GM12801 (cell line): Measurements from ENCODE around the gene CES2.

ENCODE experiments used
- TF ChIP-seq, protein P1 (sequence below): IDR thresholded peaks from one replicate; pipeline ENCODE4 v1.5.1; 2011; ENCODE audit warnings: control low read depth; ENCODE audit not compliant: insufficient read length; ENCODE audit errors: extremely low read depth

Gene CES2

DNA sequence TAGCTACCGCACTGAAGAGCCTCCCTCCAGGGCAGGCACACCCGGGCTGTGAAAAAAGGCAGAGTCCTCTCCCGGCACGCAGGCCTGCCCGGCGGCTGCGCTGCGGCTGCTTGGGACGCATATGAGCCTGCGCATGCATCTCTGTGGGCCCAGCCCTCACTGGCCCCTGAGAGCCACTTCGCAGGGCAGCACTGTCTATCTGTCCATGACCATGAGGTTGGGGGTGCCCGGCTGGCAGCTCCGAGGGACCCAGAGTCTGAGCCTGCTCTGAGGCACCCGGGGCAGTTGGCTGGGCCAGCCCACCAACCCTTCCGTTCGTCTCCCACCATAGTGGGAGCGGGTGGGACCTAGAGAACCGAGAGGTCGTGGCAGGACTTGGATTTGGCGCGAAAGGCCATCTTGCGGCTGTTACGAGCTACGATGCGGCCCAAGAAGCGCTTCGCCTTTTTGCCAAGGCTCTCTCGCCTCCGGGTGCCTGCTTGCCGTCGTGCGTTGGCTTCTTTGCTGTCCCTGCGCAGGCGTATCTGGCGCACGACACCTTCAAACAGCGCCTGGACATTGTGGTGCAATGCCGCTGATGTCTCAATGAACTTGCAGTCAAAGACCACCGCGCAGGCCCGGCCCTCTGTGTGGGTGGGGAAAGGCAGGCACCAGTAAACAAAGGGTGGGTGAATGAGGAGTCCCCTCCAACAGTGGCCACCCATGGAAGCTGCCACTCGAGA, 13.4 kb upstream of the CES2 start:
- TF ChIP-seq, protein P1, sequence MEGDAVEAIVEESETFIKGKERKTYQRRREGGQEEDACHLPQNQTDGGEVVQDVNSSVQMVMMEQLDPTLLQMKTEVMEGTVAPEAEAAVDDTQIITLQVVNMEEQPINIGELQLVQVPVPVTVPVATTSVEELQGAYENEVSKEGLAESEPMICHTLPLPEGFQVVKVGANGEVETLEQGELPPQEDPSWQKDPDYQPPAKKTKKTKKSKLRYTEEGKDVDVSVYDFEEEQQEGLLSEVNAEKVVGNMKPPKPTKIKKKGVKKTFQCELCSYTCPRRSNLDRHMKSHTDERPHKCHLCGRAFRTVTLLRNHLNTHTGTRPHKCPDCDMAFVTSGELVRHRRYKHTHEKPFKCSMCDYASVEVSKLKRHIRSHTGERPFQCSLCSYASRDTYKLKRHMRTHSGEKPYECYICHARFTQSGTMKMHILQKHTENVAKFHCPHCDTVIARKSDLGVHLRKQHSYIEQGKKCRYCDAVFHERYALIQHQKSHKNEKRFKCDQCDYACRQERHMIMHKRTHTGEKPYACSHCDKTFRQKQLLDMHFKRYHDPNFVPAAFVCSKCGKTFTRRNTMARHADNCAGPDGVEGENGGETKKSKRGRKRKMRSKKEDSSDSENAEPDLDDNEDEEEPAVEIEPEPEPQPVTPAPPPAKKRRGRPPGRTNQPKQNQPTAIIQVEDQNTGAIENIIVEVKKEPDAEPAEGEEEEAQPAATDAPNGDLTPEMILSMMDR = no peak

DNA sequence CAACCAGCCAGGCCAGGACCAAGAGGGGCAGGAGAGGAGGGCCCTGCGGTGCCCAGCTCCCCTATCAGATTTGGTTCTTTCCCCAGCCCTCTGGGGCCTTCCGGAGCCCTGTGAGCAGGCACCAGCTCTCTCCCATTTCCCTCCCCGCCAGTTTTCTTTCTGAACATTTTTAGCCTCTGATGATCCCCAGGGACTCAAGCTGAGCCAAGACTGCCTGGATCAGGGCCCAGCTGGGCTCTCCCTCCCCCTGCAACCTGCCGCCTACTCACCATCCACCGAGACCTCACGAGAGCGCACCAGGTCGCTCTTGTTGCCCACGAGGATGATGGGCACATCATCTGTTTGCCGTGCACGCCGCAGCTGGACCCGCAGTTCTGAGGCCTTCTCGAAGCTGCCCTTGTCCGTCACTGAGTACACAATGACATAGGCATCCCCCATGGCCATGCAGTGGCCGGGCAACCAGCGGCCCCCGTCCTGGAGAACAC, 12.0 kb upstream of the CES2 start:
- TF ChIP-seq, protein P1 = no peak

DNA sequence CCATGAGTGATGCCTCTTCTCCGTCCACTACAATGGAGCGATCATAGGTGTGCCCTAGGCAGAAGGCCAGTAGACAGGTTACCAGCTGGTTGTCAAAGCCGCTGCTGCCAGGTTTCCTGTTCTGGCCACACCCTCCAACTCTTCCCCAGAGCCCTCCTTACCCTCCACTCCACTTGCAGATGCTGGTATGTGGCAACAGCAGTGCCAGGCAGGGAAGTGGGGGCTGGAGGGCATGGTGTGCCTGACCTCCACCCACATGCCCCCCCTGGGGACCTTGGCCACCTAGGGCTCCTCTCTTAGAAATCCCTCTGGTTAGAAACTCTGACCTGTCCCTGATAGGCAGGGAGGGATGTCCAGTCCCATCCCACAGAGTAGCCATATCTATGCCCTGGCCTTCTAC, 11.4 kb upstream of the CES2 start:
- TF ChIP-seq, protein P1 = no peak

DNA sequence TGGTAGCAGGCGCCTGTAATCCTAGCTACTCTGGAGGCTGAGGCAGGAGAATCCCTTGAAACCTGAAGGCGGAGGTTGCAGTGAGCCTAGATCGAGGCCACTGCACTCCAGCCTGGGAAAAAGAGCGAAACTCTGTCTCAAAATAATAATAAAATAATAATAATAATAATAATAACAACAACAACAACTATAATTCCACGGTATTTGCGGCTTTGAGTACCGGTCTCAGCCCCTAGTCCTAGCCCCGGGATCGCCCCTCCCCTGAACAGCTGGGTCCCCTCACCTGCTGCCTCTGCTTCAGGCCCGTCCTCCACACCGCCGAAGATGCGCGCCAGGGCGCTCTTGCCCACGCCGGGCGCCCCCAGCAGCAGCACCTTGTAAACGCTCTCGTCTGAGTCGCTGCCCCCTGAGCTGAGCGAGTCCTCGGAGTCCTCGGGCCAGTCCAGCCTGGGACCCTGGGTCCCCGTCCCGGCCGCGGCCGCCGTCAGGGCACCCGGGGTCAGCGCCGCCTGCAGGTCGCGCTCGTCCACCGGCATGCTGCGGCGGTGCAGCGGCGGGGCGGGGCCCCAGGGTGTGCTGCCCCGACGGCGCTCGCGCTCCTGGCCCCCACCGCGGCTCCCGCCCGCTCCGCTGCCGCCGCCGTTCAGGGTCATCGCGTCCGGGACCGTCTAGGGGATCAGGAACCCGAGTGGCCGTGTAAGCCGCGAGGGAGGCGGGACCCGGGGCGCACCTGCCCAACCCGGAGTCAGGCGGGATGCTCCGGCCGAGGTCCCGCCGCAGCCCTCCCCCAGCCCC, 10.6 kb upstream of the CES2 start:
- TF ChIP-seq, protein P1 = no peak

DNA sequence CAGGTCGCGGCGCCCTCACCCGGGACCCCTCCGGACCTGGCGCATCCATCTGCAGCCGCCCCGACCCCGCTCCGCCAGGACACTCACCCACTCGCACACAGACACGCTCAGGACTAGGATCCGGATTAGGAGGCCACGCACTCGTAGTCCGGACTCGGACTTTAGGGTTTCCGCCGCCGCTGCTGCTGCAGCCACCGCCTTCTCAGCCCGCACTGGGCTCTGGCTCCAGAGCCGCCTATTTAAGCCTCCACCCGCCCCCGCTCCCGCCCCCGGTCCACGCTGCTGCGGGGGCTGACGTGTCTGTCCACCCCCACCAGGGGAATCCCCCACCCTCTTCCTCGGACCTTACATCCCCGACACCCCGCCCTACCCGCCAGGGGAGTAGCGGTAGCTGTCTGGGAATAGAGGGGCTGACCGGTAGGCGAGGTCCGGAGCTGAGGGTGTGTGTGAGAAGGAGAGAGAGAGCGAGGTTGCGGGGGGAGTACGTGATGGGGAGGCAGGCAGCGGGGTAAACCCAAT, 9.9 kb upstream of the CES2 start, which contains the start of gene RRAD:
Gene RRAD (minus strand): TSS at position 214 of the 519 bp plus-strand sequence. CDS start 356 bp downstream, outside the sequence.
- TF ChIP-seq, protein P1 = no peak

DNA sequence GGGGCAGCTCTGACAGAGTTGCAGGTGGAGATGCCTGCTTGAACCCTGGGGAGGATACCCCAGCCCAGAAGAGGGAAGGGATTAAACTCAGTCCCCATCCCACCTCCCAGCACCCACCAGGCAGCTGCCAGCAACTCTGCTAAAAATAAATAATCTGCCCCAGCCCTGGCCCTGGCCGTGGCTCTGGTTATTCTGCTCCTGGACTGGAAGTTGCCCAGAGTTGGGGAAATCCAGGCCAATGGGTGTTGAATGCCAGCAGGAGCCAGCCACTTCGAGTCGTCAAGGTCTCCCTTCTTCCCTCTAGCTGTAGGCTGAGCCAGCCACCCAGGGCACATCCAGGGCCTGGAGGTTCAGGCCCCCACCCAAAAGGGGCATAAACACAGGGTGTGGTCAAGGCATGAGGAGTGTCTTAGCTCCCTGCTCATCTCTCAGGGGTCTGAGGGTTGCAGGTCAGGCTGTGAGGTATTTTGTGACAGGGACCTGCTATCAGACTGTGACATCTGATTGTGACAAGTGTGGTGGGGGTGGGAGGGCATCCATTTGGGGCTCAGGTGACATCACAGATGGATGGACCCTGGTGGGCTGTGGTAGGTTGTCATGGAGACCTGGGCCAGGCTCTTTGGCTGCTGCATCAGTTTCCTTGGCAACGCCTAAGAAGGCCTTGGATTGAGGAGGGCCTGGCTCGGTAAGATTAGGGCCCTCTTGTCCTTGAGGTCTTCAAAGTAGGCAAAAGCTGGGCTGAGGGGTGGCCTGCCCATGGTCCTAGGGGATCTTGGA, 9.0 kb upstream of the CES2 start:
- TF ChIP-seq, protein P1 = no peak
